GM06990 (cell line): ENCODE results near the gene TRIM37.

Experiments
- DNase-seq: peaks from one replicate; pipeline ENCODE4 v3.0.0-alpha.2; 2011; ENCODE audit not compliant: insufficient read length; ENCODE audit errors: extremely low read depth
- H3K27me3 ChIP-seq: replicated peaks from 2 replicates; pipeline ENCODE4 v1.6.0; 2011; ENCODE audit warnings: low read length; ENCODE audit not compliant: control insufficient read depth, insufficient read depth
- H3K36me3 ChIP-seq: 2 replicates; pipeline ENCODE4 v1.5.1; 2011; ENCODE audit warnings: low read length; ENCODE audit not compliant: control insufficient read depth, insufficient read depth
- H3K4me3 ChIP-seq: replicated peaks from 2 replicates; pipeline ENCODE4 v1.5.1; 2011; ENCODE audit warnings: low read depth, mild to moderate bottlenecking, control low read depth, low read length
- CTCF ChIP-seq: IDR thresholded peaks from 2 replicates; pipeline ENCODE4 v1.5.1; 2011; ENCODE audit warnings: low read length, control low read depth, mild to moderate bottlenecking, inconsistent platforms; ENCODE audit not compliant: insufficient read depth, poor library complexity, severe bottlenecking

Gene TRIM37

GRCh38 chr17:59107306-59107670 lies 608 bp upstream of the TRIM37 start:
- no peaks in the 10 kb centered on the region; the same call in 1 of the 2 replicates for H3K36me3 ChIP-seq
- no peak for TF ChIP-seq CTCF

GRCh38 chr17:59105852-59106462 lies 723 bp downstream of the TRIM37 start:
- H3K27me3 ChIP-seq = no peaks in the 10 kb centered on the region
- H3K4me3 ChIP-seq = peak overlapping the region; percentile 90
- H3K36me3 ChIP-seq = no peaks in the 10 kb centered on the region
- TF ChIP-seq CTCF = no peak
- DNase-seq = no peak

More at GRCh38 chr17:59107306-59107670, 608 bp upstream of the TRIM37 start:
- no peaks in the 10 kb centered on the region for H3K27me3 ChIP-seq
- peak overlapping the region; percentile 90 for H3K4me3 ChIP-seq
- DNase-seq = no peak

GRCh38 chr17:59101178-59101577 lies 5.5 kb downstream of the TRIM37 start:
- no peaks in the 10 kb centered on the region; the same call in 1 of the 2 replicates for H3K36me3 ChIP-seq
- no peaks in the 10 kb centered on the region for H3K27me3 ChIP-seq
- TF ChIP-seq CTCF = no peak
- no peak for DNase-seq
- H3K4me3 ChIP-seq = no peak overlapping the region

GRCh38 chr17:59097876-59098275 lies 8.8 kb downstream of the TRIM37 start:
- H3K36me3 ChIP-seq = no peaks in the 10 kb centered on the region; the same call in 1 of the 2 replicates
- DNase-seq = no peak
- H3K27me3 ChIP-seq = no peaks in the 10 kb centered on the region
- H3K4me3 ChIP-seq = no peak overlapping the region
- no peak for TF ChIP-seq CTCF

- no peak overlapping the region for H3K4me3 ChIP-seq
- no peak for TF ChIP-seq CTCF
- H3K27me3 ChIP-seq = no peaks in the 10 kb centered on the region
- DNase-seq = no peak
- no peaks in the 10 kb centered on the region; the same call in 1 of the 2 replicates for H3K36me3 ChIP-seq
Observed at GRCh38 chr17:59094861-59095530, 11.7 kb downstream of the TRIM37 start.

GRCh38 chr17:59093702-59094231 lies 12.9 kb downstream of the TRIM37 start:
- no peak for TF ChIP-seq CTCF
- Histone ChIP-seq H3K4me3 (no peak overlapping the region), H3K27me3 (no peaks in the 10 kb centered on the region), H3K36me3 (peaks cover 2% of the 10 kb centered on the region)
- DNase-seq = no peak
